Panc1 (cell line): ENCODE data around the gene ENTREP3. TPM values are rescaled to one million over a fixed set of nuclear protein-coding genes. Genes with fewer than 3 reads are reported as not detected.
"Not testable (repeated sequence)": the region's sequence is repeated elsewhere in the genome, so short reads cannot be mapped to it uniquely, and the experiment has no call there.

Experiments
- ATAC-seq: fragments of 200-7000 bp; cut with Tn5 transposase; 2 replicates; pipeline ENCODE4 v1.9.1; 2020; ENCODE audit warnings: mild to moderate bottlenecking, moderate library complexity
- BruUV-seq: library from RNA; stranded (reverse); fragments of 400-500 nt; replicated peaks from 2 replicates; lab custom pipeline; 2021; lab: Mats Ljungman, UMichigan
- CTCF ChIA-PET: fragments of 300-600 bp; sonication (Branson Sonifier 250); formaldehyde crosslinking; loops from one replicate; lab custom pipeline; 2022; ENCODE audit warnings: antibody characterized with exemption; lab: Charles Lee
- POLR2A ChIA-PET: fragments of 300-600 bp; sonication (Branson Sonifier 250); formaldehyde crosslinking; loops from one replicate; lab custom pipeline; 2022; ENCODE audit warnings: antibody characterized with exemption; lab: Charles Lee
- DNase-seq: peaks from one replicate; pipeline ENCODE4 v3.0.0-alpha.2; 2010; ENCODE audit warnings: low read depth, low spot score
- H3K27ac ChIP-seq: 2 replicates; pipeline ENCODE4 v1.5.1; 2011; ENCODE audit warnings: mild to moderate bottlenecking, low read length, inconsistent platforms
- H3K27me3 ChIP-seq: fragments of 200-500 bp; sonication (Bioruptor generic); 2 replicates; pipeline ENCODE4 v1.6.0; 2014; ENCODE audit warnings: low read length, inconsistent platforms; ENCODE audit not compliant: control insufficient read depth, insufficient read depth
- H3K36me3 ChIP-seq: fragments of 200-500 bp; sonication (Bioruptor generic); 2 replicates; pipeline ENCODE4 v1.5.1; 2014; ENCODE audit warnings: inconsistent platforms, mild to moderate bottlenecking, low read length, moderate library complexity; ENCODE audit not compliant: control insufficient read depth, insufficient read depth
- H3K4me1 ChIP-seq: 2 replicates; pipeline ENCODE4 v1.5.1; 2011; ENCODE audit warnings: inconsistent platforms, mild to moderate bottlenecking, low read length, moderate library complexity; ENCODE audit not compliant: control insufficient read depth, insufficient read depth
- H3K4me3 ChIP-seq, 2 experiments: 2 replicates each; pipeline ENCODE4 v1.5.1; 2011 to 2012; ENCODE audit warnings: low read depth in 2 of 2, low read length in 2 of 2, mild to moderate bottlenecking in 2 of 2, inconsistent platforms in 1 of 2, moderate library complexity in 1 of 2
- H3K9me3 ChIP-seq: fragments of 200-500 bp; sonication (Bioruptor generic); 2 replicates; pipeline ENCODE4 v1.5.1; 2014; ENCODE audit warnings: low read depth, mild to moderate bottlenecking, inconsistent platforms, low read length, moderate library complexity; ENCODE audit not compliant: control insufficient read depth, insufficient read depth
- CTCF ChIP-seq: fragments of 450-650 bp; IDR thresholded peaks from 2 replicates; pipeline ENCODE4 v1.5.1; 2017; ENCODE audit warnings: mild to moderate bottlenecking
- POLR2AphosphoS5 ChIP-seq: IDR thresholded peaks from 2 replicates; pipeline ENCODE4 v1.6.1; 2012; ENCODE audit warnings: mild to moderate bottlenecking, low read depth, low read length, moderate library complexity
- REST ChIP-seq, 2 experiments: IDR thresholded peaks; 2 replicates each; pipeline ENCODE4 v1.6.1; 2011 to 2012; ENCODE audit warnings: low read depth in 2 of 2, control low read depth in 1 of 2, low read length in 1 of 2, mild to moderate bottlenecking in 1 of 2, moderate library complexity in 1 of 2; ENCODE audit not compliant: insufficient read depth in 1 of 2
- SIN3A ChIP-seq: IDR thresholded peaks from 2 replicates; pipeline ENCODE4 v1.6.1; 2012; ENCODE audit warnings: low read depth, mild to moderate bottlenecking, low read length, moderate library complexity, borderline replicate concordance; ENCODE audit not compliant: insufficient read depth
- TCF7L2 ChIP-seq: IDR thresholded peaks from 2 replicates; pipeline ENCODE4 v1.6.1; 2011; ENCODE audit warnings: mild to moderate bottlenecking, low read depth, low read length, inconsistent platforms
- in situ Hi-C: cut with HindIII; loops from 2 replicates; pipeline ENCODE4 v1.10.0; 2016; ENCODE audit warnings: low sequenced_read_pairs, low pct_unique_long_range_greater_than_20kb
- intact Hi-C: fragments of 100-400 bp; cut with micrococcal nuclease; formaldehyde crosslinking; loops from one replicate; pipeline ENCODE4 v1.10.0; 2022; ENCODE audit not compliant: unreplicated experiment
- total RNA-seq: library from RNA; stranded (reverse); gene quantifications from one replicate; pipeline ENCODE4 v1.2.1, GENCODE V29; 2021; ENCODE audit not compliant: unreplicated experiment

ENTREP3 gene
- total RNA-seq, 1 experiment from 2014 or later = 94.7 TPM

- in situ Hi-C loops (no loop called here), intact Hi-C loops (no loop called here)
- ChIA-PET CTCF (no interaction called here), POLR2A (no interaction called here)
- no peaks in the 10 kb centered on the region for H3K9me3 ChIP-seq
- DNase-seq = no peak
- BruUV-seq = no TSS peak
- H3K36me3 ChIP-seq = no peaks in the 10 kb centered on the region
- H3K27ac ChIP-seq = no peak overlapping the region
- TF ChIP-seq TCF7L2 = no peak
- TF ChIP-seq SIN3A = no peak
- no peak for TF ChIP-seq REST (IDR thresholded peaks at IDR 0.05; ENCODE audit: insufficient read depth in 1 of 2, low read depth in 2 of 2, low read length in 1 of 2)
- TF ChIP-seq POLR2AphosphoS5 = no peak
- no peak for TF ChIP-seq CTCF
- H3K27me3 ChIP-seq = no peaks in the 10 kb centered on the region
- H3K4me3 ChIP-seq = no peak overlapping the region
- no peaks in the 10 kb centered on the region for H3K4me1 ChIP-seq
- no peak for ATAC-seq
These were observed 37.9 kb upstream of the ENTREP3 start for GRCh38 chr1:155293086-155293749.

GRCh38 chr1:155291006-155291405 lies 35.7 kb upstream of the ENTREP3 start:
- ATAC-seq, H3K4me3 ChIP-seq, POLR2A ChIA-PET, in situ Hi-C loops, CTCF ChIA-PET, H3K27ac ChIP-seq, BruUV-seq, intact Hi-C loops, H3K9me3 ChIP-seq, DNase-seq, H3K27me3 ChIP-seq, H3K4me1 ChIP-seq, H3K36me3 ChIP-seq: not testable (repeated sequence)

GRCh38 chr1:155287987-155288543 lies 32.8 kb upstream of the ENTREP3 start:
- H3K27ac ChIP-seq = no peak overlapping the region
- DNase-seq = no peak
- no peak overlapping the region for H3K4me3 ChIP-seq
- no peak for ATAC-seq
- H3K27me3 ChIP-seq = no peaks in the 10 kb centered on the region
- in situ Hi-C loops (no loop called here), intact Hi-C loops (no loop called here)
- H3K4me1 ChIP-seq = no peaks in the 10 kb centered on the region
- H3K36me3 ChIP-seq = no peaks in the 10 kb centered on the region
- no peak for TF ChIP-seq REST (IDR thresholded peaks at IDR 0.05; ENCODE audit: insufficient read depth in 1 of 2, low read depth in 2 of 2, low read length in 1 of 2)
- no peak for TF ChIP-seq POLR2AphosphoS5
- TF ChIP-seq SIN3A = no peak
- no peak for TF ChIP-seq CTCF
- no peak for TF ChIP-seq TCF7L2
- H3K9me3 ChIP-seq = no peaks in the 10 kb centered on the region
- POLR2A ChIA-PET = no interaction called here
- no TSS peak for BruUV-seq
- CTCF ChIA-PET = no interaction called here
